ES-I3 (cell line): Measurements from ENCODE around the gene PRTG.
A peak's percentile ranks its signal among the peaks of the same experiment; 100 is the strongest.
"Not testable (repeated sequence)": the region's sequence is repeated elsewhere in the genome, so short reads cannot be mapped to it uniquely, and the experiment has no call there.

Experiments
- H3K36me3 ChIP-seq: 2 replicates; pipeline ENCODE4 v1.6.1; 2013; ENCODE audit warnings: mild to moderate bottlenecking, low read length, control low read depth, moderate library complexity; ENCODE audit not compliant: insufficient read depth
- H3K4me1 ChIP-seq: 2 replicates; pipeline ENCODE4 v1.6.1; 2013; ENCODE audit warnings: mild to moderate bottlenecking, control low read depth, low read length; ENCODE audit not compliant: insufficient read depth
- H3K9ac ChIP-seq: 2 replicates; pipeline ENCODE4 v1.6.1; 2013; ENCODE audit warnings: low read depth, mild to moderate bottlenecking, low read length, moderate library complexity
- H3K9me3 ChIP-seq: 2 replicates; pipeline ENCODE4 v1.6.1; 2013; ENCODE audit warnings: mild to moderate bottlenecking, low read length, moderate library complexity; ENCODE audit not compliant: control insufficient read depth, insufficient read depth

Gene PRTG, protein sequence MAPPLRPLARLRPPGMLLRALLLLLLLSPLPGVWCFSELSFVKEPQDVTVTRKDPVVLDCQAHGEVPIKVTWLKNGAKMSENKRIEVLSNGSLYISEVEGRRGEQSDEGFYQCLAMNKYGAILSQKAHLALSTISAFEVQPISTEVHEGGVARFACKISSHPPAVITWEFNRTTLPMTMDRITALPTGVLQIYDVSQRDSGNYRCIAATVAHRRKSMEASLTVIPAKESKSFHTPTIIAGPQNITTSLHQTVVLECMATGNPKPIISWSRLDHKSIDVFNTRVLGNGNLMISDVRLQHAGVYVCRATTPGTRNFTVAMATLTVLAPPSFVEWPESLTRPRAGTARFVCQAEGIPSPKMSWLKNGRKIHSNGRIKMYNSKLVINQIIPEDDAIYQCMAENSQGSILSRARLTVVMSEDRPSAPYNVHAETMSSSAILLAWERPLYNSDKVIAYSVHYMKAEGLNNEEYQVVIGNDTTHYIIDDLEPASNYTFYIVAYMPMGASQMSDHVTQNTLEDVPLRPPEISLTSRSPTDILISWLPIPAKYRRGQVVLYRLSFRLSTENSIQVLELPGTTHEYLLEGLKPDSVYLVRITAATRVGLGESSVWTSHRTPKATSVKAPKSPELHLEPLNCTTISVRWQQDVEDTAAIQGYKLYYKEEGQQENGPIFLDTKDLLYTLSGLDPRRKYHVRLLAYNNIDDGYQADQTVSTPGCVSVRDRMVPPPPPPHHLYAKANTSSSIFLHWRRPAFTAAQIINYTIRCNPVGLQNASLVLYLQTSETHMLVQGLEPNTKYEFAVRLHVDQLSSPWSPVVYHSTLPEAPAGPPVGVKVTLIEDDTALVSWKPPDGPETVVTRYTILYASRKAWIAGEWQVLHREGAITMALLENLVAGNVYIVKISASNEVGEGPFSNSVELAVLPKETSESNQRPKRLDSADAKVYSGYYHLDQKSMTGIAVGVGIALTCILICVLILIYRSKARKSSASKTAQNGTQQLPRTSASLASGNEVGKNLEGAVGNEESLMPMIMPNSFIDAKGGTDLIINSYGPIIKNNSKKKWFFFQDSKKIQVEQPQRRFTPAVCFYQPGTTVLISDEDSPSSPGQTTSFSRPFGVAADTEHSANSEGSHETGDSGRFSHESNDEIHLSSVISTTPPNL

DNA sequence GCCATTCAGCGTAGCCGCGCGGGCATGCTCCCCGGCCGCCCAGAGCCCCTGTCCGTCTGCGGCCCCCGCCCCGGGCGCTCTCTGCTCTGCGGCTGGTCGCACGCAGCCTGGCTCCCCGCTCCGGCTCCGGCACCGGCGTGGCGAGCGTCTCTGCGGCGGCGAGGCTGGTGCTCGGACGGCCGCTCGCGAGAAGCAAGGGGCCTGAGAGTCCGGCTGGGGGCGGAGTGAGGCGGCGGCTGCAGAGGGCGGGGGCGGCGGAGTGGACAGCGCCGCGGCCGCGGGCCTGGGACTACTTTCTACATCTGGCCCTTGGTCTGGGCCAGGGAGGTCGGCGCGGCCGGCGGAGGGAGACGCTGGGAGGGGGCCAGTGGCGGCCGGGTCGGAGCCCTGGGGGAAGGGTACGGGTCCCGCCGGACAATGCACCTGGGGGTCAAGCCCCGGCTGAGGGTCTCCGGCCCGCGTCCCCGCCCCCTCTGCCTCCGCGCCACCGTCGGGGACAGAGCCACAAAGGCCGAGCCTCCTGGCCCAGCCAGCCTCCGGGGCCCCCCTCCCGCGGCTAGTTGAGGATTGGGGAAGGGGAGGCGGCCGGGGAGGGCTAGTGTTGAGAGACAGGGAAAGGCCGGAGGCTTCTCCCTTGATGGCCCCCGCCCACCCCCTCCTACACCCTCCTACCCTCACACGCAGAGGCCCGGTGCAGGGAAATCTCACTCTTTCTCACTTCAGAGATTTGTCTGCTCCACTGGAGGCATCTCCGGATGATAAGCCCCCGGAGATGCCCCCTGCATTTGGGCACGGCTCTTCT lies at the start of gene PRTG:
PRTG (minus strand) TSS at position 226 of the 802 bp plus-strand sequence; CDS start at position 5, 221 bp downstream.
- Histone ChIP-seq H3K4me1 (0 out of 2 replicates have a peak, but pooled peaks cover 5% of the 10 kb centered on the region), H3K9me3 (peaks cover 2% of the 10 kb centered on the region; the same call in 1 of the 2 replicates), H3K36me3 (no peaks in the 10 kb centered on the region), H3K9ac (peak within 1 kb of the TSS; percentile 66)

DNA sequence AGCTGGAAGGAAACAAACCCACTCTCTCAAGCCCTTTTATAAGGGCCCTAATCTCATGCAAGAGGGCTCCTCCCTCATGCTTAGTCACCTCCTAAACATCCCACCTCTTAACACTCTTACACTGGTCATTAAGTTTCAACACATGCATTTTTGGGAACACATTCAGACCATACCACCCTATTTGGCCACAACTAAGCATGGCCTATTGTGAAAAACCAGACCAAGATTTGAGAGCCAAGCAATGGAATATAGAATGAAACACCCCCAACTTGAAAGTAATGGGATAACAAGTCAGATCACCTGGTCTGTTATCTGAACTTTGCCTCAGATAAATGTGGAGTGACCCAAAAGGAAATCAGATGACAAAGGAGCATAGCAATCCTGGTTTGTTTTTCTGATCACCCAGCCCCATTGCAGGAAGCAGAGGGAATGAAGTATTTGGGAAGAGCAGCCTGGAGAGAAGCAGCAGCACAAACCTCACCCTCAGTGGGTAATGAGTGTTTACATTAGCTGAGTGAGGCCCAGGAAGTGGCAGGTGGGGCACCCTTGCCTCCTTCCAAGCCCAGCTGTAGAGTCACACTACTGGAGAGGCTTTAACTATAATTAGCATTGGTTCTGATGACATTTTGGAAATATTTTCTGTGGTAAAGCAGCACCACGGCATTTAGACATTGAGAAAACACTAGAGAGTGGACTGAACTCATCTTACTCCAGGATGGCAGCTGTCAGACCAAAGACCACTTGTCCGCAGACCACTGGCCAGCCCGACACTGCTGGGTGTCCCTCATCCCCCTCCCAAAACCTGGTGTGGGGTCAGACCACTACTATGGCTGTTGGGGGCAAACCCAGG lies 48.8 kb upstream of the PRTG start:
- Histone ChIP-seq H3K9ac (no peak overlapping the region), H3K9me3 (0 out of 2 replicates have a peak, but pooled peaks cover 4% of the 10 kb centered on the region), H3K36me3 (no peaks in the 10 kb centered on the region), H3K4me1 (no peaks in the 10 kb centered on the region)

DNA sequence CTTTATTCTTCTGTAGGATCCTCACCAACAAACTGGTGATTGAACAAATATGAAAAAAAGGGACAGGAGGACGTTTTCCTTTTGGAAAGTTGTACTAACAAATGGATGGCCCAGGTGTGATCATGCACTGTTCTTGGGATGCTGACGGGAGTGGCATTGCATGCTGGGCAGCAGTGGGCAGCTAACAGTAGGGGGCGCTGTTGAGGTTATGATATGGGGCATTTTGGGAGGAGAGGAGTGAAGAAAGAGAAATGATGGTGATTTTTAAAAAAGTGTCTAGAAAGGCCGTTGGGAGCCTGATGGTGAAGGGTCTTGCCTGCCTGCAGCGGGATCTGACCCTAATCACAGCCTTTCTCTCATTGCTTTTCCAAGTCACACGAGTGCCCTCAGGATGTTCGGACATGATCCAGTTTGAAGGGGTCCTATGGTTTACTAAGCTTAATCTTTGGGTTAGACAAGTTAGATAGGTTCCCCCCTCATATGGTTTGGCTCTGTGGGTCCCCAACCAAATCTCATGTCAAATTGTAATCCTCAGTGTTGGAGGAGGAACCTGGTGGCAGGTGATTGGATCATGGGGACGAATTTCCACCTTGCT lies 46.2 kb upstream of the PRTG start:
- H3K9me3 ChIP-seq: 0 out of 2 replicates have a peak, but pooled peaks cover 4% of the 10 kb centered on the region
- no peaks in the 10 kb centered on the region; the same call in 1 of the 2 replicates for H3K4me1 ChIP-seq
- no peaks in the 10 kb centered on the region for H3K36me3 ChIP-seq
- H3K9ac ChIP-seq: no peak overlapping the region

DNA sequence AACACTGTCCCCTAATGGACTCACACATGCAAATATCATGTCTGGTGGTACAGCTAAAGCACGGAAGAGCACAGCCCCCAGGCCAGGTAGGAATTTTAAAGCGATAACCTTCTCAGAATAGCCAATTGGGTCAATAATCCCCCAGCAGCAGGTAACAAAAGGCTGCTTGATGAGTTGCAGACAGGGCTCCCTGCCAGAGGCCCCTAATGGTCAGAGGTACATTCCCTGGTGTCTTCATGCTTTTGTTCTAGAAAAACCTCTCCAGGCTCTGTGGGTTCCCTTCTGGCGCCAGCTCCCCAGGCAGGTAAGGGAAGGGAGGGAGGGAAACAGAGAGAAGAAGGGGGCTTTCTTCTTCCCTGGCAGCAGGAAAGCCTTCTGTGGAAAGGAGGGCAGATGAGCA lies 43.4 kb upstream of the PRTG start:
- Histone ChIP-seq H3K4me1 (no peaks in the 10 kb centered on the region; the same call in 1 of the 2 replicates), H3K9me3 (0 out of 2 replicates have a peak, but pooled peaks cover 2% of the 10 kb centered on the region), H3K9ac (no peak overlapping the region), H3K36me3 (no peaks in the 10 kb centered on the region)

DNA sequence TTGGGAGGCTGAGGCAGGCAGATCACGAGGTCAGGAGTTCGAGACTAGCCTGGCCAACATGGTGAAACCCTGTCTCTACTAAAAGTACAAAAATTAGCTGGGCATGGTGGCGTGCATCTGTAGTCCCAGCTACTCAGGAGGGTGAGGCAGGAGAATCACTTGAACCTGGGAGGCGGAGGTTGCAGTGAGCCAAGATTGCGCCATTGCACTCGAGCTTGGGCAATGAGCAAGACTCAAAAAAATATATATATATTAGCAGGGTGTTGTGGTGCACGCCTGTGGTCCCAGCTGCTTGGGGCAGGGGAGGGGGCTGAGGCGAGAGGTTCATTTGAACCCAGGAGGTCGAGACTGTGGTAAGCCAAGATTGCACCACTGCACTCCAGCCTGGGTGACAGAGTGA lies 42.6 kb upstream of the PRTG start:
- not testable (repeated sequence) for H3K9me3 ChIP-seq, H3K9ac ChIP-seq, H3K36me3 ChIP-seq, H3K4me1 ChIP-seq

DNA sequence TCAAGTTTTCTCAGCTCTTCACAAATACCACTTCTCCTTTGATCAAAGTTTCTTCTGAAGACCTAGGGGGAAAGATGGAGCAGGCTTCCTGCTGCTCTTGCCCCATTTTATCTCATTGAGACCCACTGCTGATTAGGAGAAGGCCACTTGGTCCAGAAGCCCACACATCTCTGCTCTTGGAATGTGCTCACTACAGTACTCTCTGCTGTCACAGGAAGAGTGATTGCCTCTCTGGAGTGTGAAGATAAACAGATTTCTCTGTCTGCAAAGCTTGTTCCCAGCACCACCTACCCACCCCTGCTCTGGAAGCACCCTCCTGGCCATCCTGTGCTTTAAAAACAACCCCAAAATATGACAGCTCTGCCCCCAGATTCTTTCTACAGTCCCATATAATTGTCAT lies 41.3 kb upstream of the PRTG start:
- H3K9ac ChIP-seq: no peak overlapping the region
- H3K4me1 ChIP-seq: no peaks in the 10 kb centered on the region; the same call in 1 of the 2 replicates
- H3K9me3 ChIP-seq: no peaks in the 10 kb centered on the region
- H3K36me3 ChIP-seq: no peaks in the 10 kb centered on the region

DNA sequence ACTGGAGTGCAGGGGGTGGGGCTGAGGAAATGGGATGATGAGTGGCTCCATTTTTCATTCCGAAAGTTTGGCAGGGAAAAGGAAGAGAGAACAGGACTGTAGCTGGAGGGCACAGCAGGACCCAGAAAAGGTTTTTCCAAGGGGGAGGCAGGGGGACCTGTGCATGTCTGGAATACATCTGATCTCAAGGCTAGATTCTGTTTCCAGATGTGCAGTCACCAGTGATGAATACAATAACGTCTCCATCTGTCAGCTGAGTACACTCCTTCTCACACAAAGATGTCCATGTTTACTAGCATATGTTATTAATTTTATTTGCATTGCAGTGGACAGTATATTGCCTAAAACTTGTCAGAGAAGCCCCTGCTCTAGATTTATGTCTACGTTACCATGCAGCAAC lies 39.9 kb upstream of the PRTG start:
- Histone ChIP-seq H3K9me3 (no peaks in the 10 kb centered on the region), H3K4me1 (no peaks in the 10 kb centered on the region; the same call in 1 of the 2 replicates), H3K9ac (no peak overlapping the region), H3K36me3 (no peaks in the 10 kb centered on the region)

DNA sequence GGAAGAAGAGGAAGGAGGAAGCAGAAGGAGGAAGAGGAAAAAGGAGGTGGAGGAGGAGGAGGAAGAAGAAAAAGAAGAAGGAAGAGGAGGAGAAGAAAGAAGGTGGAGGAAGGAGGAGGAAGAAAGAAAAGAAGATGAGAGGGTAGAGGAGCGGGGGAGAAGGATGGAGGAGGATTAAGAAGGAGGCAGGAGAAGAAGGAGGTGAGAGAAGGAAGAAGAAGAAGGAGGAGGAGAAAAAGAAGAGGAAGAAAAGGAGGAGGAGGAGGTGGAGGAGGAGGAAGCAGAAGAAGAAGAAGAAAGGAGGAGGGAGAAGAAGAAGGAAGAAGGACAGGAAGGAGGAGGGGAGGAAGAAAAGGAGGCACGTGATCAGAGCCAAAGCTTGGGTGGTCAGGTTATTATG lies 37.3 kb upstream of the PRTG start:
- Histone ChIP-seq H3K9ac (no peak overlapping the region), H3K36me3 (no peaks in the 10 kb centered on the region), H3K9me3 (no peaks in the 10 kb centered on the region), H3K4me1 (0 out of 2 replicates have a peak, but pooled peaks cover 4% of the 10 kb centered on the region)

DNA sequence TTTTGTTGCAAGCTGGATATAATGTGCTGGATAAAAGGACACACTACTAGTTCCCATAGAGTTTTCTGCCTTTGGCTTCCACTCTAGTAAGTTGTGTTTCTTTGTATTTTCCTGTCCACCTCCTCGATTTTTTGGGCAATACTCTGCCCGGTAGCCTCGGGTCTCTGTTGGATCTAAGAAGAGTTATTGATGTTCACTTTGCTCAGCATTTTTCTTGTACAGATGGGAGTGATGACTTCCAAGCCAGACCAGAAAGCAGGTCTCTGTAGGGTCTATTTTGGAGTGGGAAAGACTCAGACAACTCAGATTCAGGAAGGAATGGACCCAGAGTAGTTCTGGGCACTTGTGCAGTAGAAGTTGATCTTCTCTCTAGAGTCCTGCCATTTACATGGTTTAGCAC lies 36.0 kb upstream of the PRTG start:
- H3K36me3 ChIP-seq: no peaks in the 10 kb centered on the region
- no peaks in the 10 kb centered on the region for H3K9me3 ChIP-seq
- peaks cover 8% of the 10 kb centered on the region for H3K4me1 ChIP-seq
- no peak overlapping the region for H3K9ac ChIP-seq

DNA sequence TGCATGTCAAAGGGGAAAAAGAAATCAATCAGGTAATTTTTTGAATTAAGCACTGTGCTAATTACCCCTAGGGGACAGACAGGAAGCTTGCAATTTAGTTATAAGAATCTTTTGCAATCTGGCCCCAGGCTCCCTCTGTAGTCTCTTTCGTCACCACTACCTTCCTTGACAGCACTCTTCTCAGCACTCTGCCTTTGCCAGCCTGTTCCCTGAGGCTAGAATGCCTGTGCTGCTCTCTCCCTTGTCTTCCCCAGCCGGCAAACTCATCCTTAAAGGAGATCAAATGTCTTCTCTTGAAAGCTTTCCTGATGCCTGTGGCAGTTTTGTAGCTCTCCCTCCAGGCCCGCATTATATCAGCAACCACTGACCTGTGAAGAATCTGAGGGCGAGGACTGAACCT lies 32.4 kb upstream of the PRTG start:
- Histone ChIP-seq H3K9ac (no peak overlapping the region), H3K4me1 (peaks cover 8% of the 10 kb centered on the region), H3K9me3 (no peaks in the 10 kb centered on the region), H3K36me3 (no peaks in the 10 kb centered on the region)

DNA sequence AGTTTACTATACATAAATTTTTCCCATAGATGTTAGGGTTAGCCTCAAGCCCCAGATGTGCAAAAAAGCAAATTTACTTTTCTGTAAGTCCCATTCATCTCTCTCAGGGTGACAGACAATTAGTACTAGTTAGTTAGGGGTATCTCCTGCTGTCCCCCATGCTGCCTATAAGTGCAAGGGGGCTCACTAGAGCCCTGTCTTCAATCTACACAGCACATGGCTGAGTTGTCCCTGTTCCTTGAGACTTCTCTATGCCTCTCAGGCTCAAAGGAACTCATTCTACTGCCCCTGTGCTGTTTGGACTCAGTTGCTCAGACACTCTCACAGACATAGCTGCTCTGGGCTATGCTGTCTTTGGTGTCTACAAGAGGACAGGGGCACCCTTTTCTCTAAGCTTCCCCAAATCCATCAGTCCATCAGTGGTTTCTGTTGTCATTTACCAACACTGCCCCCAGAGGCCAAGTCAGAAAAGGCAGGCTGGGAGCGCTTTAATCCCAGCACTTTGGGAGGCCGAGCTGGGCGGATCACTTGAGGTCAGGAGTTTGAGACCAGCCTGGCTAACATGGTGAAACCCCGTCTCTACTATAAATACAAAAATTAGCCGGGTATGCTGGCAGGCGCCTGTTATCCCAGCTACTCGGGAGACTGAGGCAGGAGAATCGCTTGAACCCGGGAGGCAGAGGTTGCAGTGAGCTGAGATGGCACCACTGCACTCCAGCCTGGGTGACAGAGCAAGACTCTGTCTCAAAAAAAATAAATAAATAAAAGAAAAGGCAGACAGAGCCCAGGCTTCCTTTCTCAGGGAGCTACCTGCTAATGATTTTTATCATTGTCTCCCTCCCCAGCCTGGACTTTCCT lies 31.4 kb upstream of the PRTG start:
- Histone ChIP-seq H3K9ac (no peak overlapping the region), H3K9me3 (no peaks in the 10 kb centered on the region), H3K36me3 (no peaks in the 10 kb centered on the region), H3K4me1 (peaks cover 8% of the 10 kb centered on the region)

DNA sequence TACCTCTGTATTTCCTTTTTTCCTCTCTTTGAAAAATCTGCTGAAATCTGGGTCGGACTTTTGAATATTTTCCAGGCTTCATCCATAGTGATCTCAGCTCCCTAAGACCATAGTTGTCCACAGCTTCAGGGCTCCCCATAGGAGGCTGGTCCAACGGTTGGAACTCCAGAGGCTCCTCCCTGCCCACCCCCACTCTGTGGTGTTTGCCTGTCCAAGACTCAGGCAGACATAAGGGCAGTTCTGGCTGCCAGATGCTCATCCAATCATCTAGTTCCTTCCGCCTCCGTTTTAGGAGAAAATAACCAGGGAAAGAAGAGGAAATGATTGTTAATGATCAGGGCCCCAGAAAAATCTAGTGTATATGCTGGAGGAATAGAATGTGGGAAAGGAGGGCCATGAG lies 27.9 kb upstream of the PRTG start:
- Histone ChIP-seq H3K4me1 (peaks cover 7% of the 10 kb centered on the region), H3K9ac (no peak overlapping the region), H3K36me3 (no peaks in the 10 kb centered on the region), H3K9me3 (no peaks in the 10 kb centered on the region)
